GM13976 (cell line): ENCODE measurements around the gene GPR173.

ENCODE experiments used
- DNase-seq: peaks from one replicate; pipeline ENCODE4 v3.0.0; 2012; ENCODE audit warnings: low spot score
- CTCF ChIP-seq: IDR thresholded peaks from 2 replicates; pipeline ENCODE4 v1.5.1; 2012; ENCODE audit warnings: borderline replicate concordance, mild to moderate bottlenecking; ENCODE audit not compliant: insufficient read depth; ENCODE audit errors: extremely low read depth, missing control alignments, control extremely low read depth
- in situ Hi-C: fragments of 300-500 bp; cut with MboI; formaldehyde crosslinking; loops from one replicate; pipeline ENCODE4 v1.12.0; 2022; ENCODE audit warnings: low sequenced_read_pairs, mixed read lengths, inconsistent platforms; ENCODE audit not compliant: unreplicated experiment

Gene GPR173

GRCh38 chrX:53082773-53083616 is 34.4 kb downstream of the GPR173 start:
- in situ Hi-C loops: no loop called here
- DNase-seq: no peak
- no peak for TF ChIP-seq CTCF

- DNase-seq: no peak
- TF ChIP-seq CTCF: no peak
- in situ Hi-C loops: no loop called here
Observed at GRCh38 chrX:53084043-53084570, 35.5 kb downstream of the GPR173 start.

- no peak for TF ChIP-seq CTCF
- no peak for DNase-seq
- in situ Hi-C loops: no loop called here
Observed at GRCh38 chrX:53084863-53085262, 36.3 kb downstream of the GPR173 start.

- in situ Hi-C loops: no loop called here
- TF ChIP-seq CTCF: no peak
- no peak for DNase-seq
Observed at GRCh38 chrX:53085661-53086229, 37.2 kb downstream of the GPR173 start.

GRCh38 chrX:53086464-53086863 is 37.9 kb downstream of the GPR173 start:
- no peak for TF ChIP-seq CTCF
- in situ Hi-C loops: no loop called here
- no peak for DNase-seq

GRCh38 chrX:53087388-53087831 is 38.8 kb downstream of the GPR173 start:
- no peak for TF ChIP-seq CTCF
- no peak for DNase-seq
- in situ Hi-C loops: no loop called here
